ENCODE measurements around the gene LYRM1.

GRCh38 chr16:20916289-20916688 is 15.7 kb downstream of the LYRM1 start:
- TF ChIP-seq CTCF (IDR thresholded peaks at IDR 0.05): no peak
- TF ChIP-seq POLR2A (IDR thresholded peaks at IDR 0.05): no peak
- no peak for TF ChIP-seq POLR2AphosphoS5 (IDR thresholded peaks at IDR 0.05)
- TF ChIP-seq EP300 (IDR thresholded peaks at IDR 0.05): no peak
